Esophagus (tissue), 2 donors: Measurements from ENCODE around the gene CAMK2A. TPM values are rescaled to one million over a fixed set of nuclear protein-coding genes. Genes with fewer than 3 reads are reported as not detected.

Source experiments
- H3K27ac ChIP-seq, 2 donors: one replicate each; pipeline ENCODE4 v1.5.1; 2013; ENCODE audit warnings: low read depth in 2 of 2, mild to moderate bottlenecking in 2 of 2, inconsistent platforms in 1 of 2, low read length in 1 of 2, moderate library complexity in 1 of 2
- H3K27me3 ChIP-seq, 2 donors: one replicate each; pipeline ENCODE4 v1.6.1; 2013; ENCODE audit warnings: low read length in 2 of 2, control low read depth in 1 of 2, mild to moderate bottlenecking in 1 of 2; ENCODE audit not compliant: insufficient read depth in 2 of 2, control insufficient read depth in 1 of 2
- H3K36me3 ChIP-seq, 2 donors: one replicate each; pipeline ENCODE4 v1.6.1; 2013; ENCODE audit warnings: low read length in 1 of 2; ENCODE audit not compliant: control insufficient read depth in 2 of 2, insufficient read depth in 2 of 2
- H3K4me1 ChIP-seq, 2 donors: one replicate each; pipeline ENCODE4 v1.6.1; 2013; ENCODE audit warnings: low read length in 1 of 2; ENCODE audit not compliant: control insufficient read depth in 2 of 2, insufficient read depth in 2 of 2
- H3K4me3 ChIP-seq, 2 donors: one replicate each; pipeline ENCODE4 v1.5.1; 2013; ENCODE audit warnings: low read length in 2 of 2, mild to moderate bottlenecking in 2 of 2, low read depth in 1 of 2, moderate library complexity in 1 of 2
- H3K9me3 ChIP-seq, 2 donors: one replicate each; pipeline ENCODE4 v1.6.1; 2013; ENCODE audit warnings: mild to moderate bottlenecking in 2 of 2, low read depth in 1 of 2, low read length in 1 of 2, moderate library complexity in 1 of 2; ENCODE audit not compliant: control insufficient read depth in 2 of 2, insufficient read depth in 1 of 2
- WGBS, 2 donors: extraction: QIAGEN DNeasy Blood & Tissue Kit; methylation state at CpG; one replicate each; pipeline ENCODE4 v1.1.7; 2013; 5-methylcytosine and 5-hydroxymethylcytosine counted together
- polyA plus RNA-seq, 2 donors: library from polyadenylated mRNA; stranded (reverse); fragments of 200-250 nt; gene quantifications; one replicate each; pipeline ENCODE4 v1.2.3, GENCODE V29; 2013
- donor health status: healthy with polysubstance abuse.
- donor health status: Bipolar disorder and iron deficiency.

The CAMK2A gene
- polyA plus RNA-seq, 2 donors: 0.11 to 0.24 TPM

DNA sequence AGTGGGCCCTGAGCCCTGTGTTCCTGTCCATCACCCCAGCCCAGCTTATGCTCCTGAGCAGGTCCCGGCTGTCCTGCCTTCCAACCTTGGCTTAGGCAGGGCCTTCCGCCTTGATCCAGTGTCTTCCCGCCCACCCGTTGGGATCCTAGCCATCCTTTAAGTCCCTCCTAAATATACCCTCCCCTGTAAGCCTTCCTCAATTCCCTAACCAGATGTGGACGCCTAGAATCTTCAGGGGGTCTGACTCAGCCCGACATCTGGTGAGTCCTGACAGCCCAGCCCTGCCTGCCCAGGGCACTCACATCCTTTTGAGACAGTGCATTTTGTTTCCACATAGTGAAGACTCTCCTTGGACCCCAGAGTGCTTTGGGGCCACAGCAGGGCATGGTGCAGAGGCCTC lies 76.0 kb downstream of the CAMK2A start:
- WGBS, 2 donors: 77 to 81% methylated on average over 6 of the region's 6 CpGs
- H3K4me1 ChIP-seq: peaks cover 0 to 2% of the 10 kb centered on the region in 2 donors
- H3K36me3 ChIP-seq: no peaks in the 10 kb centered on the region
- no peak overlapping the region for H3K4me3 ChIP-seq
- no peaks in the 10 kb centered on the region for H3K27me3 ChIP-seq
- H3K27ac ChIP-seq: no peak overlapping the region
- H3K9me3 ChIP-seq: no peaks in the 10 kb centered on the region

DNA sequence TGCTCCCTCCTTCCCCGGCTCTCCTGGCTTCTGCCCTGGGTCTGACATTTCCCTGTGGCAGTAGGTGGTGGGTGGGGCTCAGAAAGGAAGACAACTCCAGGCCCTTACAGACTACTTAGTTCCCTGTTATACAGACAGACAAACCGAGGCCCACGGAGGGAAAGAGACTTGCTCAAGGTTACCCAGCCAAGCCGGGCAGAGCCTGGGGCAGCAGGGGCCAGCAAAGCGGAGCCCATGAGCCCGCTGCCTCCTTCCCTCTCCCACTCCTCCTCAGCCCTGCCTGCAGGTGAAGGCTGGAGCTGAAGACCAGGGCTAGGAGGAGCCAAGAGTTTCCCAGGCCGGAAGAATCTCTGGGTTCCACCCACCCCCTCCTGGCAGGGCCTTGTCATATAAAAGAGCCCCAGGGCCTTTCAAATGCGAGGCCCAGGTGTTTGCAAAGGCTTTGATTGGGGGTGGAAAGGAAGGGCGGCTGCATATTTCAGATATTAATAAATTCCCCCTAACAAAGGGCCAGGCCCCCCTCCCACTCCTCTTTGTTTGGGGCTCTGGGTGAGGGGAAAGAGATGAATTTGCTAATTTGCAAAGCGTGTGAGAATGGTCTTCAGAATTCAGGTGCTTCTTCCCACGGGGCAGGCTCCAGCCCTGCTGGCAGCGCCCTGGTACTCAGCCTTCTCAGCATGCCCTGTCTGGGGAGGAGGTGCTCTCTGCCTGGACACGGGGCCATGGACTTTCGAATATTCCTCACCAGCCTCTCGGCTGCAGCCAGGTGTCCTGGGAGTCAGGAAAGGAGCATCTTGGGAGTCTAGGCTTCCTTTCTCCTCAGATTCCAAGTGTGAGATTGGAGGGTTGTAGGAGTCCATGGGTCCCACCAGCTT lies 78.2 kb downstream of the CAMK2A start:
- H3K4me1 ChIP-seq: peaks cover 0 to 2% of the 10 kb centered on the region in 2 donors
- H3K9me3 ChIP-seq: no peaks in the 10 kb centered on the region
- no peaks in the 10 kb centered on the region for H3K27me3 ChIP-seq
- no peak overlapping the region for H3K4me3 ChIP-seq
- H3K27ac ChIP-seq: no peak overlapping the region
- H3K36me3 ChIP-seq: no peaks in the 10 kb centered on the region
- WGBS, 2 donors: 80 to 83% methylated on average over 15 of the region's 15 CpGs

DNA sequence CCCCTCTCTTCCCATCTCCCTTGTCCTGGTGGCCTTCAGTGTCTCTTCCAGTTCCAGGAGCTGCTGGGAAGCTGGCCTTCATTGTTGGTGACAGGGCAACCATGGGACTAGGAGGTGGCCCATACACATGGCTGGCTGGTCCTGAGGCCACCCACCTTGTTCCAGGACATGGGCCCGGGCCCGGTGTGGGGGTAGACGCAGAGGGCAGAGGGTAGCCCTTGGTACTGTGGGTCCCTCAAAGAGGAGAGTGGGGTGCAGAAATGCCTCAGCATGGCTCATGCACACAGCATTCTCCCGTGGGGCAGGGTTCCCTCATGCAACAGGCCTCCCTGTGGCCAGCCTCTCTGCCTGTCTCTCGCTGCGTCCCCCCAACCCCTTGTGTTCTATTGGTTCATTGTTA lies 78.9 kb downstream of the CAMK2A start:
- WGBS, 2 donors: 84 to 86% methylated on average over 6 of the region's 6 CpGs
- Histone ChIP-seq H3K4me1 (peaks cover 0 to 2% of the 10 kb centered on the region in 2 donors), H3K36me3 (no peaks in the 10 kb centered on the region), H3K9me3 (no peaks in the 10 kb centered on the region), H3K27ac (no peak overlapping the region), H3K27me3 (no peaks in the 10 kb centered on the region), H3K4me3 (no peak overlapping the region)

DNA sequence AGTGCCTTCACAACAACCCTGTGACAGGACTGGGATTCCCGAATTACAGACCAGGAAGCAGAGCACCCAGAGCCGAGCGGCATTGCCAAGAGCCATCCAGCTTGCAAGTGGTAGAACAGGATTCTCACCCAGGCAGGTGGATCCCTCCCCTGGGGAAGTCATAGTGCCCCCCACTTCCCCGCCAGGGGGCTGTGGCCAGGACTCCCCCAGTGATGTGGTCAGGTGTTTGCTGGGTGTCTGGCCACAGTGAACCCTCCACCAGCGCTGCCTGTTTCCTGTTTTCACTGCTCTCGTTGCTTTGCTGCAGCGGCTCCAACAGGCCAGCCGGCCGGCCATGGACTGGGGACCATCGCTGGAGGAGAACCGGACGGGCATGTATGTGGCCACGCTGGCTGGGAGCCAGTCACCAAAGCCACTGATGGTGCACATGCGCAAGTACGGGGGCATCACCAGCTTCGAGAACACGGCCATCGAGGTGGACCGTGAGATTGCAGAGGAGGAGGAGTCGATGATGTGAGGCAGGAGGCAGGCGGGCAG lies 80.4 kb downstream of the CAMK2A start:
- Histone ChIP-seq H3K27me3 (no peaks in the 10 kb centered on the region), H3K9me3 (no peaks in the 10 kb centered on the region), H3K36me3 (no peaks in the 10 kb centered on the region), H3K27ac (no peak overlapping the region), H3K4me1 (peaks cover 0 to 2% of the 10 kb centered on the region in 2 donors), H3K4me3 (no peak overlapping the region)
- WGBS, 2 donors: 66 to 69% methylated on average over 21 of the region's 21 CpGs

DNA sequence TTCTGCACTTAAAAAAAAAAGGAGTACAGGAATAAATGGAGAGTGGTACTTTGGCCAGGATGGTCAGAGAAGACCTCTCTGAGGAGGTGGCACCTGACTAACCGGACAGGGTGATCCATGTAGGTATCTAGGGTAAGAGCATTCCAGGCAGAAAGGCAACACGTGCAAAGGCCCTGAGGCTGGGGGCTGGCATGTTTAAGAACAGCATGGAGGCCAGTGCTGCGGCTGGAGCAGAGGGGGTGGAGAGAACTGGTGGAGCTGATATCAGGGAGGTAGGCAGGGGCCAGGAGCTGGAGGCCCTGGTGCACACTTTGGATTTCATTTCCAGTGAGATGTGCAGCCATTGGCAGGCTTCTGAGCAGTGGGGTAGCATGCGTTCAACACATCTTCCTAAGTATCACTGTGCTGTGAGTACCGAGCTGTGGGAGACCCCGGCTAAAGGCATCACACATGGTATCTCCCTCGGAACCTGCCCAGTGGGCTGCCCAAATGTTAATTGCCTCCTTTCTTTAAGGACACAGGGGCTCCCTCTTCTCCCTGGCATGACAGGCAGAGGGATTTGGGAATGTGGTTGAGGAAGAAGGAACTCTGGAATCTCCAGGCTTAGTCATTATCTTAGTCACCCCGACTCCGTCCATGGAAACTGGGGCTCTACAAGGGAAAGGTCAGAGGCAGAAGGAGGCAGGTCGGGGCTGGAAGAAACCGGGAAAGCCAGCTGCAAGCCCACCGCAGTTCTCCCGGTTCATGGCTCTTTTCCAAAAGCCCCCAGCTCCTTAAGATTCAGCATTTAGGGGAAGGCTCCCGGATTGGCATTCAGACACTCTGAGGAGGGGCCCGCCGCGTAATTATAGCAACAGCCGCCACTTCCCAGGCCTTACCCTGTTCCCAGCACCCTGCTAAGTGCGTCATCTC lies 81.1 kb downstream of the CAMK2A start:
- no peak overlapping the region for H3K4me3 ChIP-seq

DNA sequence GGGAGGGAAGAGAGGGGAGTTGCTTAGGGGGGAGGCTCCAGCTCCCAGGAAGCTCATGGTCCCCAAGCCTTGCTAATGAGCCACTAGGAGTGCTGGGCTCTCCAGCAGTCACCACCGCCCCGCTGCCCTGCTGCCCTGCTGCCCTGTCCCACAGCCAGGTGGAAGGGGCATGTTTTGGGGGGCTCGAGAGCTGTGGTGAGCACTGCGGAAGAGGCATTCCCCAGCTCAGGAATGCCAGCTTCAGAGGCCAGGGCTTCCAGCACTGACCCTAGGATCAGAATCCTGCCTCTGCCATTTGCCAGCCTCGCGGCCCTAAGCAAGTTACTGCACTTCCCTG lies 82.8 kb downstream of the CAMK2A start:
- Histone ChIP-seq H3K4me1 (peaks cover 0 to 2% of the 10 kb centered on the region in 2 donors), H3K4me3 (no peak overlapping the region), H3K27me3 (no peaks in the 10 kb centered on the region), H3K36me3 (no peaks in the 10 kb centered on the region), H3K27ac (no peak overlapping the region), H3K9me3 (no peaks in the 10 kb centered on the region)
- 92 to 93% methylated on average over 6 of the region's 6 CpGs for WGBS, 2 donors

More for the DNA sequence above, 81.1 kb downstream of the CAMK2A start:
- Histone ChIP-seq H3K27ac (no peak overlapping the region), H3K4me1 (peaks cover 0 to 2% of the 10 kb centered on the region in 2 donors), H3K27me3 (no peaks in the 10 kb centered on the region), H3K36me3 (no peaks in the 10 kb centered on the region), H3K9me3 (no peaks in the 10 kb centered on the region)
- WGBS, 2 donors: 61 to 65% methylated on average over 19 of the region's 19 CpGs

DNA sequence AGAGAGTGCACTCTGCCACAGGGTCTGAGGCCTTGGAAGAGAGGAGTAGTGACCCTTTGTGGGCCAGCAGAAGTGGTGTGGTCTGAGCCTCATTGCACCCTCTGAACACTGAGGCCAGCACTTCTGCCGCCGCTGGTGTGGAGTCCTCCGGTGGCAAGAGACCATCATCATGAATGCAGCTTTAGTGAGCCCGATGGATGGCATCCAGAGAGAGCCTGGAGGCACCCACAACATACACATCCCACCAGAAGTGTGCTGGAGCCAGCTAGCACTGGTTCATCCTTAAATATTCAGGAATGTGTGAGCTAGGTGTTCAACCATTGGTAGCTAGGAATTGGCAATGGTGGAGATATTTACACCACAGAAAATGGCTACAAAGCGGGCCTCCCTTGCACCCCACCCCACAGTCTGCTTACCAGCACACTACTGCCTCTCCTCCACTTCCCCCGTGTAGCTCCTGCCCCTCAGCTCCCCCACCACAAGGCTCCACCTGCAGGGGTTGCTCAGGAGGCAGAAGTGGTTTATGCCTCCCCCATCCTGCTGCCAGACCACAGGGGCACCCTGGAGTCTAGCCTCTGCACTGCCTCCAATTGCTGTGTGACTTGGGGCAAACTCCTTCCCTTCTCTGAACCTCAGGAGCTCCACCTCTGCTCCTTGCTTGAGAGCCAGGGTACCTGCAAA lies 83.3 kb downstream of the CAMK2A start:
- Histone ChIP-seq H3K4me3 (no peak overlapping the region), H3K4me1 (peaks cover 0 to 2% of the 10 kb centered on the region in 2 donors), H3K9me3 (no peaks in the 10 kb centered on the region), H3K27me3 (no peaks in the 10 kb centered on the region), H3K36me3 (no peaks in the 10 kb centered on the region), H3K27ac (no peak overlapping the region)
- WGBS, 2 donors: 74 to 82% methylated on average over 6 of the region's 6 CpGs

DNA sequence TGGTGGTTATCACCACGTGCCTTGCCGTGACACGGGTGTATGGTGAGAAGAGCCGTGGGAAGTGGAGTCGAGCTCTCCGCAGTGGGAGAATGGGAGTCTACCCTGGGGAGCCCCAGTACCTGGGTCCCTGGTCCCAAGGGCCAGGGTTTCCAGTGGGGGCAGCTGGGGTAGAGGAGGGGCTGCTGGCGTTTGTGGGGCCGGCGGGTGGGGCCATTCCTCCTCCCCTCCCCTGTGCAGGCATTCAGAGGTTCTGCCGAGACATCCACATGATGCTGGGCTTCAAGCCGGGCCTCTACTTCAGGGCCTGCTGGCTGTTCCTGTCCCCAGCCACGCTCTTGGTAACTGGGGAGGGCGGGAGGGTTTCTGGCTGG lies 85.0 kb downstream of the CAMK2A start:
- Histone ChIP-seq H3K4me3 (no peak overlapping the region), H3K36me3 (no peaks in the 10 kb centered on the region), H3K4me1 (peaks cover 0 to 2% of the 10 kb centered on the region in 2 donors), H3K9me3 (no peaks in the 10 kb centered on the region), H3K27ac (no peak overlapping the region), H3K27me3 (no peaks in the 10 kb centered on the region)
- WGBS, 2 donors: 92 to 93% methylated on average over 13 of the region's 13 CpGs
